ENCODE measurements around the gene MRE11.

The MRE11 gene

DNA sequence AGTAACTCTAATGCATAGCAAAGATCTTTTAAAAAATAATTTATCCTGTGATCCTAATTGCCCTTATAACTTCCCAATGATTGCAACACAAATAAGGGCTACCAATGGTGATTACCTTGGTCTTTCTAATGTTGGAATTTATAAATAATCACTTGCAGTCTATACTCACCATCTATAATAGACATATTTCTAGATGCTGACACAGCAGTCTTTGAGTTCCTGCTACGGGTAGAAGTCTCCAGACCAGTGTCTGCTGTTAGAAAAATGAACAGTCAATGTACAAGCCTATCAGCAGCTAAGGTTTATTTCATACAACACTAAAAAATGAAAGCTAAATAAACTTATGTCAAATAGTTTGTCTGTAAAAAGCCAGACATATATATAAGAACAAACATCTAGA, 48.0 kb downstream of the MRE11 start:
- DNase-seq (ENCODE audit: low spot score), result no peak
- no peak overlapping the region for H3K4me3 ChIP-seq
- no peak overlapping the region for H3K27ac ChIP-seq
- no peak for TF ChIP-seq CTCF (IDR thresholded peaks at IDR 0.05)

GRCh38 chr11:94433049-94433448, 60.6 kb downstream of the MRE11 start:
- H3K27ac ChIP-seq, result no peak overlapping the region
- TF ChIP-seq CTCF (IDR thresholded peaks at IDR 0.05), result no peak
- no peak for DNase-seq (ENCODE audit: low spot score)
- no peak overlapping the region for H3K4me3 ChIP-seq

DNA sequence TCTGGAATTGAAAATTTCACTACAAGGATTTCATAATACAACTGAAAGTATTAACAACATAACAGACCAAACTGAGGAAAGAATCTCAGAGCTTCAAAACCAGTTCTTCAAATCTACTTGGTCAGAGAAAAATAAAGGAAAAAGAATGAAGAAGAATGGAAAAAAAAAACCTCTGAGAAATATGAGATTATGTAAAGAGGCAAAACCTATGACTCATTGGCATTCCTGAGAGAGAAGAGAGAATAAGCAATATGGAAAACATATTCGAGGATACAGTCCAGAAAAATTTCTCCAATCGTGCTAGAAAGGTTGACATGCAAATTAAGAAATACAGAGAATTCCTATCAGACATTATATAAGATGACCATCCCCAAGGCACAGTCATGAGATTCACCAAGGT, 69.0 kb downstream of the MRE11 start:
- Histone ChIP-seq H3K27ac (no peak overlapping the region), H3K4me3 (no peak overlapping the region)
- no peak for DNase-seq (ENCODE audit: low spot score)
- no peak for TF ChIP-seq CTCF (IDR thresholded peaks at IDR 0.05)

- no peak for TF ChIP-seq CTCF (IDR thresholded peaks at IDR 0.05)
- Histone ChIP-seq H3K4me3 (no peak overlapping the region), H3K27ac (no peak overlapping the region)
- DNase-seq (ENCODE audit: low spot score), result no peak
Measured at GRCh38 chr11:94424011-94424410, 69.6 kb downstream of the MRE11 start.

- H3K27ac ChIP-seq, result no peak overlapping the region
- TF ChIP-seq CTCF (IDR thresholded peaks at IDR 0.05), result no peak
- no peak overlapping the region for H3K4me3 ChIP-seq
- DNase-seq (ENCODE audit: low spot score), result no peak
Measured at GRCh38 chr11:94423507-94423906, 70.1 kb downstream of the MRE11 start.

DNA sequence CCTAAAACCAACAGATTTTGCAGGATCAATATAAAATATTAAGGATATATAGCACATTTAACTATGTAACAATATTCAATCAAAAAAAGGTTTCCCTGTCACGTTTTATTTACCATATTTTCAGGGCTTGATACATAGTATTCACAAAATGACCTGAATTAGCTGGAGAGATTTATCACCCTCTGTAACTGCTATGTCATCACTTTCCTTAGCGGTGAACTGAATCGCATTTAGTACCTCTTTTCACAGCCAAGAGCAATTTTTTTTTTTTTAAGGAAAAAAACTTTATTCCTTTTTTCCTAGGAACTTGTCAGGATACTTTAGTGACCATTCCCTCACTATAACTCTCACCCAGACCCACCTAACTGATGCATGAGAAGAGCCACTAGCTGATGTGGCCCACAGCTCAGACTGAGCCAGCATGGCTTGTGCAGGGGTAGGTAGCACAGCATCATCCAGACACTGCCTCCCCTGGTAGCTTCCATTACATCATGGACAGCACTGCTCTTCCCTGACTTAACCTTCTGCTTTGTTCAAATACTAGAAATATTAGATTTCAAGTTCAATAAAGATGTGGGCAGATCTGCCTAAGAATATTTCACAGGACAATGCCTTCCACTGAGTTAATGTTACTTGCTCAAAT, 75.4 kb downstream of the MRE11 start:
- no peak for TF ChIP-seq CTCF (IDR thresholded peaks at IDR 0.05)
- H3K4me3 ChIP-seq, result no peak overlapping the region
- DNase-seq (ENCODE audit: low spot score), result no peak
- H3K27ac ChIP-seq, result no peak overlapping the region

GRCh38 chr11:94417386-94417987, 76.2 kb downstream of the MRE11 start:
- no peak for DNase-seq (ENCODE audit: low spot score)
- peak; percentile 26 for TF ChIP-seq CTCF (IDR thresholded peaks at IDR 0.05)
- Histone ChIP-seq H3K27ac (no peak overlapping the region), H3K4me3 (no peak overlapping the region)

Measured in coronary artery (tissue), 2 donors.